C4-2B (cell line): Measurements from ENCODE around the gene ZNF287.

Source experiments
- CTCF ChIP-seq: fragments of 450-650 bp; conservative IDR thresholded peaks from 2 replicates; pipeline ENCODE4 v1.5.1; 2017; ENCODE audit warnings: mild to moderate bottlenecking
- ZFX ChIP-seq: fragments of 450-650 bp; IDR thresholded peaks from 2 replicates; pipeline ENCODE4 v1.6.1; 2017

- peak; percentile 95 for TF ChIP-seq CTCF
- no peak for TF ChIP-seq ZFX
These were observed 47.8 kb downstream of the ZNF287 start for GRCh38 chr17:16521070-16521727.
